Neural crest cell (in vitro differentiated cells): ENCODE measurements around the gene RHOB. TPM values are rescaled to one million over a fixed set of nuclear protein-coding genes. Genes with fewer than 3 reads are reported as not detected.

Experiments used
- DNase-seq: peaks from one replicate; pipeline ENCODE4 v3.0.0; 2021; ENCODE audit warnings: low read depth, mixed read lengths, low spot score
- H3K27ac Mint-ChIP-seq: one replicate; pipeline ENCODE4 v1.8.0; 2021; ENCODE audit warnings: mild to moderate bottlenecking, mixed read lengths; ENCODE audit not compliant: unreplicated experiment
- H3K27me3 Mint-ChIP-seq: 2 replicates; pipeline ENCODE4 v1.8.0; 2021; ENCODE audit warnings: low read depth, mild to moderate bottlenecking, mixed read lengths
- H3K36me3 Mint-ChIP-seq: 2 replicates; pipeline ENCODE4 v1.8.0; 2021; ENCODE audit warnings: low read depth, mild to moderate bottlenecking, mixed read lengths
- H3K4me1 Mint-ChIP-seq: 2 replicates; pipeline ENCODE4 v1.8.0; 2021; ENCODE audit warnings: mixed read lengths
- H3K4me3 Mint-ChIP-seq: one replicate; pipeline ENCODE4 v1.8.0; 2021; ENCODE audit warnings: mild to moderate bottlenecking, mixed read lengths
- H3K9me3 Mint-ChIP-seq: 2 replicates; pipeline ENCODE4 v1.8.0; 2021; ENCODE audit warnings: mixed read lengths
- CTCF ChIP-seq: fragments of 200-600 bp; sonication (generic); conservative IDR thresholded peaks from 2 replicates; pipeline ENCODE4 v1.5.0; 2021; ENCODE audit warnings: antibody characterized with exemption, mild to moderate bottlenecking
- total RNA-seq: library from RNA; stranded (reverse); gene quantifications from 2 replicates; pipeline ENCODE4 v1.2.1, GENCODE V29; 2021

The RHOB gene
- total RNA-seq, 1 donor from 2014 or later: 146 TPM

GRCh38 chr2:20486571-20486970, 39.7 kb downstream of the RHOB start:
- Mint-ChIP-seq H3K9me3 (no peaks in the 10 kb centered on the region), H3K27ac (no peak overlapping the region), H3K27me3 (no peaks in the 10 kb centered on the region), H3K4me3 (no peak overlapping the region), H3K36me3 (no peaks in the 10 kb centered on the region), H3K4me1 (peaks cover 51% of the 10 kb centered on the region)
- no peak for TF ChIP-seq CTCF
- DNase-seq: no peak

- H3K27me3 Mint-ChIP-seq: no peaks in the 10 kb centered on the region
- no peaks in the 10 kb centered on the region for H3K9me3 Mint-ChIP-seq
- peak overlapping the region; percentile 40 for H3K27ac Mint-ChIP-seq
- no peak for TF ChIP-seq CTCF
- H3K36me3 Mint-ChIP-seq: no peaks in the 10 kb centered on the region
- DNase-seq: no peak
- no peak overlapping the region for H3K4me3 Mint-ChIP-seq
- H3K4me1 Mint-ChIP-seq: peaks cover 54% of the 10 kb centered on the region
Observed at GRCh38 chr2:20487030-20487391, 40.1 kb downstream of the RHOB start.

- H3K27me3 Mint-ChIP-seq: no peaks in the 10 kb centered on the region
- DNase-seq: peak; percentile 27
- H3K9me3 Mint-ChIP-seq: no peaks in the 10 kb centered on the region
- peak overlapping the region; percentile 35 for H3K4me3 Mint-ChIP-seq
- H3K27ac Mint-ChIP-seq: peak overlapping the region; percentile 40
- peaks cover 56% of the 10 kb centered on the region for H3K4me1 Mint-ChIP-seq
- TF ChIP-seq CTCF: no peak
- no peaks in the 10 kb centered on the region for H3K36me3 Mint-ChIP-seq
Observed at GRCh38 chr2:20487392-20488174, 40.7 kb downstream of the RHOB start.

- no peak for DNase-seq
- peak overlapping the region; percentile 35 for H3K4me3 Mint-ChIP-seq
- H3K27me3 Mint-ChIP-seq: no peaks in the 10 kb centered on the region
- H3K4me1 Mint-ChIP-seq: peaks cover 53% of the 10 kb centered on the region
- H3K36me3 Mint-ChIP-seq: no peaks in the 10 kb centered on the region
- TF ChIP-seq CTCF: no peak
- no peaks in the 10 kb centered on the region for H3K9me3 Mint-ChIP-seq
- H3K27ac Mint-ChIP-seq: peak overlapping the region; percentile 40
Observed at GRCh38 chr2:20488201-20488641, 41.3 kb downstream of the RHOB start.

- no peak overlapping the region for H3K4me3 Mint-ChIP-seq
- DNase-seq: no peak
- H3K36me3 Mint-ChIP-seq: no peaks in the 10 kb centered on the region
- no peak for TF ChIP-seq CTCF
- peaks cover 55% of the 10 kb centered on the region for H3K4me1 Mint-ChIP-seq
- no peaks in the 10 kb centered on the region for H3K9me3 Mint-ChIP-seq
- no peaks in the 10 kb centered on the region for H3K27me3 Mint-ChIP-seq
- H3K27ac Mint-ChIP-seq: peak overlapping the region; percentile 73
Observed at GRCh38 chr2:20488782-20489181, 41.9 kb downstream of the RHOB start.
